Stimulated activated CD4-positive, alpha-beta T cell treated with anti-CD3 and anti-CD28 coated beads, Interleukin-12 subunit alpha, Interleukin-12 subunit beta, amount 100 ng/mL, for 4 hours (primary cell): Measurements from ENCODE around the gene OLAH.
"Not testable (repeated sequence)": the region's sequence is repeated elsewhere in the genome, so short reads cannot be mapped to it uniquely, and the experiment has no call there.

Experiments
- DNase-seq: peaks from one replicate; pipeline ENCODE4 v3.0.0-alpha.2; 2020

Gene OLAH

DNA sequence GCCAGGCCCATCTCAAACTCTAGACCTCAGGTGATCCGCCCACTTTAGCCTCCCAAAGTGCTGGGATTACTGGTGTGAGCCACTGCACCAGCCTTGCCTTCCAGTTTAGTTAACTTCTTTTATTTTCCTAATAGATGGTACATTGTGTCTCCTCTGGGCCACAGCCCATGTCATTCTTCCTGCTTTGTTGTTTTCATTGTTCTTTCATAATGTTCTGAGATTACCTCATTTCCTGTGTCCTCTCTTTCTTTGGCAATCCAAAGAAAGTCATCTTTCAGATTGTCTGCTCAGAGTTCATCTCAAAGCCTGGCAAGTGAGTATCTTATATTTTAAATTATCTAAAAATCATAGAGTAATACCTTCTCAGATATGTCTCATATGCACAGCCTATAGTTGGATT lies at the start of gene OLAH:
OLAH (plus strand) TSS at position 270 of the 400 bp plus-strand sequence. CDS start 3,346 bp downstream, outside the sequence.
- DNase-seq, result no peak

DNA sequence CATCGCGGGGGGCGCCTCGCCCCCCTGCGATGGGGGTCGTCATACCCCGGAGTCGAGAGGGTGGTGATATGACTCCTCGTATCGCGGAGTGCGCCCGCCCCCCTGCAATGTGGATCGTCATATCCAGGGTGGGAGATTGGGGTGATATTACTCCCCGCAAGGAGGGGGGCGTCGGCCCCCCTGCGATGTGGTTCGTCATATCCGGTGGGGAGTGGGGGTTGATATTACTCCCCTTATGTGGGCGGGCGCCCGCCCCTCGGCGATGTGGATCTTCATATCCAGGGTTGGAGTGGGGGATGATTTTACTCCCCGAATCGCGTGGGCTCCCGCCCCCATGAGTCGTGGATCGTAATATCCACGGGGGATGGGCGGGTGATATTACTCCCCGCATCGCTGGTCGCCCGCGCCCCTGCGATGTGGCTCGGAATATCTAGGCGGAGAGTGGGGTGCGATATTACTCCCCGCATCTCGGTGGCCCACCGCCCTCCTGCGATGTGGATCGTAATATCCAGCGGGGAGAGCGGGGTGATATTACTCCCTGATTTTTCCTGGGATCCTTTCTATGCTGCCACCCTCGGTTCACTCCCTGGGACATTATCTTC lies 47.7 kb upstream of the OLAH start:
- DNase-seq, result no peak

DNA sequence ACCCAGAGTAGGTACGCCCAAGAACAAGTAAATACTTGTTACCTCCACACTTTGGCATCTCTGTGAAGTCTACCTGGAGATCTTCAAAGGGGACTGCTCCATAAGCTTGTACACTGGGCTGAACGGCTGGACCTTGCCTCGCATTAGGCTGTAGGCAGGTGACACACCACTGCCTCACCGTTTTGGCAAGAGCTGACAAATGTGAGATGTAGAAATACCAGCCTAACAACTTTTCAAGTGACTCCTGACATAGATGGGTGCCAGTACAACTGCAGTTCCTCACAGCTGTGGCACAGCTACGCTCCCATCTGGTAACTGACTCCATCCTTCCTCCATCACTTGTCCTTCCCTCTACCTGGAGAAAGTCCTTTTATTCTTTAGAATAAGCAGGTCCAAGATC lies 30.2 kb upstream of the OLAH start:
- not testable (repeated sequence) for DNase-seq

DNA sequence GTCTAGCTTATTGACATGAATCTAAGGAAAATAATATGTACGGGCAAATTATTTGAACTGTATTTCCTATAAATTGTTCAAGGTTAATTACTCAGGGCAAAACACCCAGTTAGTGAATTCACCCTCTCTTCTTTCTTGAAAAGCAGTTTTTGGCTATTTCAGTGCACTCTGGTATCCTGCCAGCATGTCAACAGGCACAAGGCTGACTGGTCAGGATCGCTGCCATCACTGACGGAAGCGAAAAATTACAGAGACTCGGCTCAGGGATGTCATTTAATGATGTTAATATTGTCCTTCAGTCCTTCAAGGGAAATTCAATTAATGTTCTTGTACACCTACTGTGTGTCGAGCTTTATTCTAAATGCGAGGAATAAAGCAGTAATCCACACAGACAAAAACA lies 28.3 kb upstream of the OLAH start:
- DNase-seq, result no peak

DNA sequence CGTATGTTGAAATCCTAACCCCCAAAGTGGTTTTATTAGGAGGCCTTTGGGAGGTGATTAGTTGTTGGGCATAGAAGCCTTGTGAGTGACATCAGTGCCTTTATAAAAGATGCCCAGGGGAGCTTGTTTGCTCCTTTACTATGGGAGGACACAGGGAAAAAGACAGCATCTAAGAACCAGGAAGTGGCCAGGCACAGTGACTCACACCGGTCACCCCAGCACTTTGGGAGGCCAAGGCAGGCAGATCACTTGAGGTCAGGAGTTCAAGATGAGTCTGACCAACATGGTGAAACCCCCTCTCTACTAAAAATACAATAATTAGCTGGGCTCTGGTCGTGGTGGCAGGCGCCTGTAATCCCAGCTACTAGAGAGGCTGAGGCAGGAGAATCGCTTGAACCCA lies 22.8 kb upstream of the OLAH start:
- not testable (repeated sequence) for DNase-seq

DNA sequence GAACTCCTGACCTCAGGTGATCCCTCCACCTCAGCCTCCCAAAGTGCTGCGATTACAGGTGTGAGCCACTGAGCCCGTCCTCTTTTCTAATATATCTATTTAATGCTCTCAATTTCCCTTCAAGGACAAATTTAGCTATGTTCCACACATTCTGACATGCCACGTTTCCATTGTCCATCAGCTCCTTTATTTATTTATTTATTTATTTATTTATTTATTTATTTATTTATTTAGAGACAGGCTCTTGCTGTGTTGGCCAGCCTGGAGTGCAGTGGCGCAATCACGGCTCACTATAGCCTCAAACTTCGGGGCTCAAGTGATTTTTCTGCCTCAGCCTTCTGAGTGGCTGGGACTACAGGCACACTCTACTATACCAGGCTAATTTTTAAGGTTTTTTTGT lies 20.7 kb upstream of the OLAH start:
- DNase-seq, result not testable (repeated sequence)

DNA sequence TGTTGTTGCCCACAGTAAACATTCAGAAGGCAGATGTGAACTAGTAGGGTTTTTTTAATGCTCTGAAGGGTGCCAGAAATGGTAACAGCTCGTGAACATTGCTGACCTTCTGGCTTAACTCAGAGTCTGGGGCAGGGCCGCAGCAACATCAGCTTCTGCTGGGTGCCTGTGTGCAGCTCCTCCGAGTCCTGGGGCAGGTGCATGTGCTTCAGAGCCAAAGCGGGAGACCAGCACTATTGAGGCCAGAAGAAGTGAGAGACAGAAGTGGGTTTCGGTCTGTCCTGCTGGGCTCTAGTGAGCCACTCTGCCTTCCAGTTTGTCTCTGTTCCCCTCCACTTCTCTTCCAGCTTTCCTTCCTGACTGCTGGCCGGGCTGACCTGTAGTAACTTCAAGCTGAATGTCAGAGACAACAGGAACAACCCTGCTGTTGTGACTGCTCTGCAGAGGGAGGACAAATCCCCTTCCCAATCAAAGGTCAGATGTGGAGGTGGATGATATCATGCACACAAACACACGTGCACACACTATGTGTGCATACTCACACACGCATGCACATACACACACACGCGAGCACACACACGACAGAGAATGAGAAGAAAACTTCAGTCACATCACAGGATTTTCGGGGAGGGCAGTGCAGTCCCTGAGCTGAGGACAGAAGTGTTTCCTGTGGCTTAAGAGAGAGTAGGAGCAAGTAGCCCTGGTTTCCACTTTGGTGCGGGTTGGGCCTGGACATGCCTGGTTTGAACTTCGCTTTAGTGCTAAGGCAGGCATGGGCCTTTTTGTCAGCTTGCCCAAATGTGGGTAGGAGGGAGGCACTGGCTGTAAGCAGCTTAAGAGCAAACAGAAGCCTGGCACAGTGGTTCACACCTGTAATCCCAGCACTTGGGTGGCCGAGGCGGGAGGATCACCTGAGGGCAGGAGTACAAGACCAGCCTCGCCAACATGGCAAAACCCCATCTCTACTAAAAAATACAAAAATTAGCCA lies 19.4 kb upstream of the OLAH start:
- DNase-seq, result not testable (repeated sequence)

DNA sequence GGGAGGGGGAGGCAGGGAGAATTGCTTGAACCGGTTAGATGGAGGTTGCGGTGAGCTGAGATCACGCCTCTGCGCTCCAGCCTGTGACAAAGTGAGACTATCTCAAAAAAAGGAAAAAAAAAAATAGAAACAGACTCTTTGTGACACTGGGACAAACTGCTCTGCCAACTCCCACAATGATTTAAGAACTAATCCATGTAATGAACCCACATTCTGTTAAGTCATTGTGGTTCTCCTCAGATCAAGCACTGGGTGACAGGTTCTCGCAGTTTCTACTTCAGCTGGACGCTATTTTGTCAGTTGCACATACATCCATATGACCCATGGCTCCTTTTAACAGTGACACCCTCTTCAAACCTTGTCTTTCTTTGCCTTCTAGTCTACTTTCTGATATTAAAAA lies 18.7 kb upstream of the OLAH start:
- DNase-seq, result not testable (repeated sequence)

DNA sequence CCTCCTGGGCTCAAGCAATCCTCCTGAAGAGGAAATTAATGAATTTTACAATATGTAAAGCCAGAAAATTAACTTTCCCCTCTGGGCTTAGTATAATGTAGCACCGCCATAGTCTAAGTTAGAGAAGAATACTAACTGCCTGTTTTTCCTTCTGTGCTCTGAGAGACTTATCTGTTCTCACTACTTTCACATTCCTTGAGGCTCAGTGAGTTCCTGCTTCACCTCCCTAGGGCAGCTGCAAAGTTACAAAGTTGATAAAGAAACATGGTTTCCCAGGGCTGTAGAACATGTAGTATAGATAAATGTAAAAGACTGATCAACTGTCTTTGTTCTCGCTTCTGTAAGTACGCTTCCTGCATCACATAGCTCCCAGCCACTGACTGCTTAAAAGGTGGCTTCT lies 16.0 kb upstream of the OLAH start:
- no peak for DNase-seq

DNA sequence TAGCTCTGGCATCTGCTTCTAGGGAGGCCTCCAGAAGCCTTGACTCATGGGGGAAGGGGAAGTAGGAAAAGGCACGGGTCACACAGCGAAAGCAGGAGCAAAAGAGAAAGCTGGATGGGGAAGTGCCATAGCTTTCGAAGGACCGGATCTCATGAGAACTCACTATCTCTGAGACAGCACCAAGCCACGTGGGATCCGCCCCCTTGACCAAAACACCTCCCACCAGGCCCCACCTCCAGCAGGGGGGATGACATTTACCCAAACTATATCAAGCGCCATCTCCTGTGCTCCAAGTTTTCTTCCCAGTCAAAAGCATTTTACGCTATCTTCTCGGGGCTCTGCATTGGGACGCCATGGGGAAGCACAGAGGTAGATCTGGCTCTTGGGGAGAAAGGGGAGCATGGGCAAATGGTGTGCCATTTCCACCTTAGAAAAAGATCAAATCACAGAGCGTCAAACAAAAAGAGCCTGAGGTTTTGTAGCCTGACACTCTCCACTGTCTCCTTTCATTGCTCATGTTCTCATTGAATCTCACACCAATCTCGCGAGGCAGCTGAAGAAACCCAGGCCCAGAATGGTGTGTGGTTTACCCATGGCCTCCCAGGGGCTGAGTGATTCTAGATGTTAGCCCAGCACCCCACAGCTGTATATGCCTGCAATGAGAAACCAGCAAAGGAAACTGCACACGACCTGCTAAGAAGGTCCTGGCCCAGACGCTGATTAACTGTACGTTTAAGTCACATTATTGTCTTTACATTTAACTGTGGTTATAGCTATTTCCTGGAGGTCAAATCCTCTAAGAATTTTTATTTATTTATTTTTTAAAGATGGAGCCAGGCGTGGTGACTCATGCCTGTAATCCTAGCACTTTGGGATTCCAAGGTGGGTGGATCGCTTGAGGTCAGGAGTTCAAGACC lies 8.1 kb upstream of the OLAH start:
- no peak for DNase-seq

DNA sequence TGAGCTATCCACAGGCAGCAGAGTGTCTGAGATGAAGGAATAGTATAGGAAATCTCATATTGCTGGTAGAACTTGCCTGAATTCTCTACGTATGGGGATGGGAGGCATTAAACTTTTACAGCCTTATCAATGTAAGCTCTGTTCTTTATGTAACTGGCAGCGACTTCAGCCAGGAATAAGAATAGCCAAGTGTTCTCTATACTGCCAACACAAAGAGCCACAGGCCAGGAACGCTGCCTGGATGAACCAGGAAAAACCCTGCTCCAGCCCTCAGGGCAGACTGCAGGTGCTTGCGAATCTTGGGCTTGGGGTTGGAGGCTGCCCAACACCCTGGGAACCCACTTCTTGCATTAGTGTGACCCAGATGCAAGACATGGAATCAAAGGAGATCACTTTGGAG lies 6.1 kb upstream of the OLAH start:
- no peak for DNase-seq

DNA sequence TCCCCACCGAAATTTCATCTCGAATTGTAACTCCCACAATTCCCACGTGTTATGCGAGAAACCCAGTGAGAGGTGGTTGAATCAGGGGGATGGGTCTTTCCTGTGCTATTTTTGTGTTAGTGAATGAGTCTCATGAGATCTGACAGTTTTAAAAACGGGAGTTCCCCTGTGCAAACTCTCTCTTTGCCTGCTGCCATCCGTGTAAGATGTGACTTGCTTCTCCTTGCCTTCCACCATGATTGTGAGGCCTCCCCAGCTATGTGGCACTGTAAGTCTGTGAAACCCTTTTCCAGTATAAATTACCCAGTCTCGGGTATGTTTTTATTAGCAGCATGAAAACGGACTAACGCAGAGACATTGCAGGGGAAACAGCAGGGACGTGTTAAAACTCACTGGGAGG lies 5.3 kb upstream of the OLAH start:
- no peak for DNase-seq

DNA sequence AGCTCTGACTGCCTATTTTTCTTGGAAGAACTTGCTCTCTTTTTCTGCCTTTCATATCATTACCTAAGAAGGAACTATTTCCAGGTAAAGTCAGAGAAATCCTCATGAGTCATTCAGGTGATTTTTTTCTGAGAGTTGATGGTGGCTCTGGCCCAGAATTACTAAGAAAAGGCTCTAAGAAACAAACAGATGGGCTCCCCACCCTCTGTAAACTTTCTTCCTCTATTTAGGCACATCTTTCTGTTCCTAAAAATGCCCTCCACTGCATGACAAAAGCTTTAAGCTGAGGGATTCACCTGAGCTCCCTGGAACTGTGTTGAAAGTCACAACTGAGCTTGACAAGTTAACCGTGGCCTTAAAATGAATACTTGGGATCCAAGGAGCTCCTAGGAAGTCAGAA lies 1.6 kb downstream of the OLAH start:
- DNase-seq, result no peak

DNA sequence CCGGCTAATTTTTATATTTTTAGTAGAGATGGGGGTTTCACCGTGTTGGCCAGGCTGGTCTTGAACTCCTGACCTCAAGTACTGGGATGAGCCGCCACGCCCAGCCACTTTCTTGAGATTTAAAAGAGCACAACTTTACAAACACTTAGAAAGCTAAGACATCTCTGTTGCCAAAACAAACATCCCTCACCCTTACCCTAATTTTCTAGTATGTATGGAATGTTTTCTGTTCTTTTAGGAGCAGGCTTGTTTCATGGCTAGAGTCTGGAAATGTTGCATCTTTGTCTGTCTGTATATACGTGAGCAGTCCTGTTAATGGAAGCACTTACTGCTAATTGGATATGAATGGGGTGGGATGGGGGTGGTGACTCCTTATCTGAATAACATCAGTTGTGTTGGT lies 2.9 kb downstream of the OLAH start:
- no peak for DNase-seq

DNA sequence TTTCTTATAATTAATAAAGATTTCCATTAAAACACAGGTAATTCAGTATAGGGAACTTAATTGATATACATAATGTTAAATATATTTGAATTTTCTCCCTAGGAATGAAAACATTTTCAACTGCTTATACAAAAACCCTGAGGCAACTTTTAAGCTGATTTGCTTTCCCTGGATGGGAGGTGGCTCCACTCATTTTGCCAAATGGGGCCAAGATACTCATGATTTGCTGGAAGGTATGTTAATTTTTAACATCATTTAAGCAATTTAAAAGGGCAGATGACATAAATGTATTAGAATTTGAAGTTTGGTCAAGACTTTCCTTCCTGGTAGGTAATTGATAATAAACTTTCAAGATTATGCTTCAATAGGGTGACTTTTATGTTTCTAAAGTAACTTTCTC lies 5.8 kb downstream of the OLAH start:
- no peak for DNase-seq

DNA sequence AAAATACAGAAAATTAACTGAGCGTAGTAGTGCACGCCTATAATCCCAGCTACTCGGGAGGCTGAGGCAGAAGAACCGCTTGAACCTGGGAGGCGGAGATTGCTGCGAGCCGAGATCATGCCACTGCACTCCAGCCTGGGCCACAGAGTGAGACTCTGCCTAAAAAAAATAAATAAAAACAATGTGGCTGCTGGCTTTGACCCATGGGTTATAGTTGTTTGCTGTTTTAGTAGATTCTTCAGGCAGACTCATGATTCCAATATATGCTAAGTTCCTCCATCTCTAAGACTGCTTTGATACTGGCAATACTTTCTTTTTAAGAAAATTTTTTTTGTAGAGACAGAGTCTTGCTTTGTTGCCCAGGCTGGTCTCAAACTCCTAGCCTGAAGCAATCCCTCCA lies 8.4 kb downstream of the OLAH start:
- no peak for DNase-seq

DNA sequence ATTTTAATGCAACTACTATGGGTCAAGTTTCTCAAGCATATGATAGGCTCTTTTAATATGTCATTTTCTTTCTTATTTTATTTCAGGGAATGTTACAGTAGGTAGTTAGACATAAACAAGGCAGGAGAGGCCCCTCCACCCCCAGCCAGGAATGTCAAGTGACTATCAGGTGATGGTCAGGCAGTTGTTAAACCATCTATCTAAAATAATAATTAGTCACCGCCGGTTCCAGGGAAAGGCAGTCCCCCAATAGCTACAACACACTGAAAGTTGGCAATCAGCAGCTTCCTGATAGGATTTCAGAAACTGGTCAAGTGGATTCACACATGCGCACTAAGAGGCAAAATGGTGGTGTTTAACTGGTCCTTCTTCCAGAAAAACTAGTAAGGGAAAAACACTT lies 9.3 kb downstream of the OLAH start:
- DNase-seq, result no peak

DNA sequence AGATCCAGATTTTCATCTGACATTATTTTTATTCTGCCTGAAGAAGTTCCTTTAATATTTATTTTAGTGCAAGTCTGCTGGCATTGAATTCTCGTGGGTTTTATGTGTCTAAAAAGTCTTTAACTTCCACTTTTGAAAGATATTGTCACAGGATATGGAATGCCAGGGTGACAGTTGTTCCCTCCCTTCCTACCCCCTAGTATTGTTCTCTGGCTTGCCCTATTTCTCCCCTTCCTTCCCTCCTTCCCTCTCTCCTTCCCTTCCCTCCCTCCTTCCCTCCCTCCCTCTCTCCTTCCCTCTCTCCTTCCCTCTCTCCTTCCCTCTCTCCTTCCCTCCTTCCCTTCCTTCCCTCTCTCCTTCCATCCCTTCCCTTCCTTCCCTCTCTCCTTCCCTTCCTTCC lies 14.9 kb downstream of the OLAH start:
- DNase-seq, result no peak

DNA sequence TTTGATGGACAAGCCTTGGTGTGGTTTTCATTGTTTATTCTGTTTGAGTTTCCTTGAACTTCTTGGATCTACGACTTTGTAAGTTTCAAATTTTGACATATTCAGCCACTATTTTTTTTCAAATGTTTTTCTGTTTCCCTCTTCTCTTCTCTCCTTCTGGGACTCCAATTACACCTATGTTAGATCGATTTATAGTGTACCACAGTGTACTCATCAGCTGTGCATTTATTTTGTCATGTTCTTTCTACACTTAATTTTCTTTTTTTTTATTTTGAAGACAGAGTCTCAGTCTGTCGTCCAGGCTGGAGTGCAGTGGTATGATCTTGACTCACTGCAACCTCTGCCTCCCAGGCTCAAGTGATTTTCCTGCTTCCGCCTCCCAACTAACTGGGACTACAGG lies 16.2 kb downstream of the OLAH start:
- DNase-seq, result no peak

DNA sequence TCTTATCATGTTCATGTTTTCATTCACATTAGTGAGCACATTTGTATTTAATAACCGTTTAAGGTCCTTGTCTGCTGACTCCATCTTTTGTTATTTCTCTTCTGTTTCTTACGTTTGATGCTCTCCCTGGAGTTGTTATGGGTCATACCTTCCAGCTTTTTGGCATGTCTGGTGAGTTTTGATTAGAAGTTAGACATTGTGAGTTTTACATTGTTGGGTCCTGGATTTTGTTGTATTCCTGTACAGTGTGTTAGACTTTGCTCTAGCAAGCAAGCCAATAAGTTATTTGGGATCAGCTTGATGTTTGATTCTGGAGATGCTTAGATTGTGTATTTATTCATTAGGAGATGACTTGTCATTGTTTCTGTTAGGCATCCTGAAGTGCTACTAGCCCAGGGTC lies 16.9 kb downstream of the OLAH start:
- DNase-seq, result no peak

DNA sequence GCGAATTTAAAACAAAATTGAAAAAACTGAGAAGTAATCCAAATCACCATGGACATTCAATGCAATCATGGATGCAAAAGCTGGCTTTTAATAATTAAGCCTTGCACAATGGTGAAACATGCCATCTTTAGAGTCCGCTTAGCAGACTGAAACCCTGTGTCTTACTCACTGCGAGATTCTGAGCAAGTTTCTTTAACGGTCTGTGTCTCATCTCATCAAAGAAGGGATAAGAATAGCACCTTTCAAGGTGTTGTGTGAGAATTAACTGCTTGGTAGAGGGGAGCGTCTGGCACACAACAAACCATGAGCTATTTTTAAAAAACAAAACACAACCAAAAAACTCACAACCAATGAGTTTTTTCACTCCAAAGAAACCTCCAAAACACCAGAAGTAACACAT lies 23.4 kb downstream of the OLAH start:
- DNase-seq, result no peak

DNA sequence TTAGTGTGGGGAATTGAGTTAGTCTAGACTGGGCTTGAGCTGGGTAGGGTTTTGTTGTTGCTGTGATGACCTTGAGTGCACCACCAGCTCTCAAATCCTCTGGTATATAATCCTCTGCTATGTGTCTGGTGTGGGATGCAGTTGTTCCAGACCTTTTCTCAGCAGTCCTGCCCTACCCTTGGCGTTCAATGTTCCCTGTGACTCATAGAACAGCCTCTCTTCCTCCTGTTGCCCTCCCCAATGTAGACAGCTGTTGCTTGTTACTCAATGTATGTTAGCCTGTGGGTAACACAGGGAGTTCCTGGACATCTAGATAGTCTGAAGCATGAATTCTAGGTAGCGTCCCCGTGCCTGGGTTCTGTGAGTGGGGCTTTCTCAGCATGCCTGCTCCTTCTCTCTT lies 25.1 kb downstream of the OLAH start:
- DNase-seq, result no peak

DNA sequence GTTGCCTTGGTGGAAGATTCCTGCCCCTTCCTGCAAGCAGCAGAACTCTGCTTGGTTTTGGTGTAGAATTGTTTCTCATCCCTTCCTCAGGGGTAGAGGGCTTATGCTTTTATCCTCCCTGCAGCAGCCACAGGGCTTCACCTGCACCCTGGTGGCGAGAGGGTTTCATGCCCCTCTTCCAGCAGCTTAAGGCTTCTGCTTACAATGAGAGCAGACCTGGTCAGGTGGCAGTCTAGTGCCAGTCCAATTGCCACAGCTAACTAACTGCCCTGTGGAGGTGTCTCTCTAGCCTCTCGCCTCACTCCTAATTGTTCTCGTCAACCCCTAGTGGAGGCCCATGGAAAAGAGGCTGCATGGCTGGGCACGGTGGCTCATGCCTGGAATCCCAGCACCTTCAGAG lies 25.5 kb downstream of the OLAH start:
- no peak for DNase-seq
